ENCODE measurements around the gene CDH16.

Gene CDH16

DNA sequence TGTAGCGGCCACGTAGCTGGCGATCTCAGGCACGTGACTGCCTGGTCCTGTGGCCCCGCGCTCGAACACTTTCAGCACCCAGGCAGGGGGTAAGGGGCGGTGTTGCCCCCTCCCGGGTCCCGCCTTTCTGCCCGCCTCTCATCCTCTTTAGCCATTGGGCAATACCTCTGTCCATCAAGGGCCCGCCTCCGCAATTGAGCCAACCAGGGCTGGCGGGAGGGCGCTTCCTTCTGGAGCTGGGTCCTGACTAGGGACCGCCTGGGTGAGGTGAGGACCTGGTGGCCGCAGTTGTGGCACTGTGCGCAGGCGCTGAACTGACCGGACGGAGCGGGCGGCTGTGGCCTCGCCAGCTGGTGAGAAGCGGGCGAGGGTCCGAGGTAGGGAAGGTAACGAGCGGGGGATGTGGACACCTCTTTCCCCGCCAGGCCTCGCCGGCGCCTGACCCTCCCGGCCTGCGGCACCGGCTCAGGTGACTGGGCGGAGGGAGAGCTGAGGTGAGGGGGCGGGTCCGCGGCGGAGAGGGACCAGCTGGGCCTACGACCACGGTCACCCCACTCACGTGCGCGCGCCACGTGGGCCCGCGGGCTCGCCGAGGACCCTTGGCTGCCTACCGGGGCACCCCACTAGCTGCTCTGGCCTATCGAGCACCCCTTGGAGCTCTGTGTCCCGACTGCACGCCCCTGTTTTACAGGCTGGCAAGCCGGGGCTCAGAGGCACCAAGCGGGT, 38.2 kb downstream of the CDH16 start, which contains the start of gene PDP2 (continued):
- TF ChIP-seq, protein P1, sequence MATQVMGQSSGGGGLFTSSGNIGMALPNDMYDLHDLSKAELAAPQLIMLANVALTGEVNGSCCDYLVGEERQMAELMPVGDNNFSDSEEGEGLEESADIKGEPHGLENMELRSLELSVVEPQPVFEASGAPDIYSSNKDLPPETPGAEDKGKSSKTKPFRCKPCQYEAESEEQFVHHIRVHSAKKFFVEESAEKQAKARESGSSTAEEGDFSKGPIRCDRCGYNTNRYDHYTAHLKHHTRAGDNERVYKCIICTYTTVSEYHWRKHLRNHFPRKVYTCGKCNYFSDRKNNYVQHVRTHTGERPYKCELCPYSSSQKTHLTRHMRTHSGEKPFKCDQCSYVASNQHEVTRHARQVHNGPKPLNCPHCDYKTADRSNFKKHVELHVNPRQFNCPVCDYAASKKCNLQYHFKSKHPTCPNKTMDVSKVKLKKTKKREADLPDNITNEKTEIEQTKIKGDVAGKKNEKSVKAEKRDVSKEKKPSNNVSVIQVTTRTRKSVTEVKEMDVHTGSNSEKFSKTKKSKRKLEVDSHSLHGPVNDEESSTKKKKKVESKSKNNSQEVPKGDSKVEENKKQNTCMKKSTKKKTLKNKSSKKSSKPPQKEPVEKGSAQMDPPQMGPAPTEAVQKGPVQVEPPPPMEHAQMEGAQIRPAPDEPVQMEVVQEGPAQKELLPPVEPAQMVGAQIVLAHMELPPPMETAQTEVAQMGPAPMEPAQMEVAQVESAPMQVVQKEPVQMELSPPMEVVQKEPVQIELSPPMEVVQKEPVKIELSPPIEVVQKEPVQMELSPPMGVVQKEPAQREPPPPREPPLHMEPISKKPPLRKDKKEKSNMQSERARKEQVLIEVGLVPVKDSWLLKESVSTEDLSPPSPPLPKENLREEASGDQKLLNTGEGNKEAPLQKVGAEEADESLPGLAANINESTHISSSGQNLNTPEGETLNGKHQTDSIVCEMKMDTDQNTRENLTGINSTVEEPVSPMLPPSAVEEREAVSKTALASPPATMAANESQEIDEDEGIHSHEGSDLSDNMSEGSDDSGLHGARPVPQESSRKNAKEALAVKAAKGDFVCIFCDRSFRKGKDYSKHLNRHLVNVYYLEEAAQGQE (tag by site-specific recombination; IDR thresholded peaks at IDR 0.05): no peak
- TF ChIP-seq, protein P2, sequence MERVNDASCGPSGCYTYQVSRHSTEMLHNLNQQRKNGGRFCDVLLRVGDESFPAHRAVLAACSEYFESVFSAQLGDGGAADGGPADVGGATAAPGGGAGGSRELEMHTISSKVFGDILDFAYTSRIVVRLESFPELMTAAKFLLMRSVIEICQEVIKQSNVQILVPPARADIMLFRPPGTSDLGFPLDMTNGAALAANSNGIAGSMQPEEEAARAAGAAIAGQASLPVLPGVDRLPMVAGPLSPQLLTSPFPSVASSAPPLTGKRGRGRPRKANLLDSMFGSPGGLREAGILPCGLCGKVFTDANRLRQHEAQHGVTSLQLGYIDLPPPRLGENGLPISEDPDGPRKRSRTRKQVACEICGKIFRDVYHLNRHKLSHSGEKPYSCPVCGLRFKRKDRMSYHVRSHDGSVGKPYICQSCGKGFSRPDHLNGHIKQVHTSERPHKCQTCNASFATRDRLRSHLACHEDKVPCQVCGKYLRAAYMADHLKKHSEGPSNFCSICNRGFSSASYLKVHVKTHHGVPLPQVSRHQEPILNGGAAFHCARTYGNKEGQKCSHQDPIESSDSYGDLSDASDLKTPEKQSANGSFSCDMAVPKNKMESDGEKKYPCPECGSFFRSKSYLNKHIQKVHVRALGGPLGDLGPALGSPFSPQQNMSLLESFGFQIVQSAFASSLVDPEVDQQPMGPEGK (tag by site-specific recombination; IDR thresholded peaks at IDR 0.05): peak; percentile 99
- TF ChIP-seq EGR2 (tag by site-specific recombination; IDR thresholded peaks at IDR 0.05; ENCODE audit: low read depth) (peak; percentile 50), ZBTB21 (tag by site-specific recombination; IDR thresholded peaks at IDR 0.05) (no peak; the same call in 1 of the 2 replicates), ZNF747 (tag by site-specific recombination; IDR thresholded peaks at IDR 0.05) (no peak), ZNF843 (tag by site-specific recombination; IDR thresholded peaks at IDR 0.05) (peak; percentile 25; the same call in 1 of the 2 replicates), ZNF341 (tag by site-specific recombination; IDR thresholded peaks at IDR 0.05; ENCODE audit: low read depth) (no peak; the same call in 1 of the 2 replicates), ZNF324 (tag by site-specific recombination; IDR thresholded peaks at IDR 0.05) (no peak), HOXD13 (CRISPR knock-in tag; IDR thresholded peaks at IDR 0.05; ENCODE audit: borderline replicate concordance) (no peak), ZNF530 (tag by site-specific recombination; IDR thresholded peaks at IDR 0.05; ENCODE audit: low read depth) (no peak), ZNF24 (tag by site-specific recombination; IDR thresholded peaks at IDR 0.05) (no peak; the same call in 1 of the 2 replicates), ZNF366 (tag by site-specific recombination; conservative IDR thresholded peaks at IDR 0.05) (no peak), OSR2 (tag by site-specific recombination; IDR thresholded peaks at IDR 0.05) (no peak), ZXDB (tag by site-specific recombination; IDR thresholded peaks at IDR 0.05) (peak; percentile 81), ZNF501 (tag by site-specific recombination; IDR thresholded peaks at IDR 0.05) (0 out of 2 replicates have a peak, but pooled peaks have one; percentile 58), YY2 (tag by site-specific recombination; IDR thresholded peaks at IDR 0.05) (no peak), TRIM28 (IDR thresholded peaks at IDR 0.05; ENCODE audit: borderline replicate concordance, low read length) (no peak), ZNF416 (tag by site-specific recombination; IDR thresholded peaks at IDR 0.05) (no peak), ZNF2 (tag by site-specific recombination; IDR thresholded peaks at IDR 0.05) (no peak; the same call in 1 of the 2 replicates), ZBTB17 (tag by site-specific recombination; IDR thresholded peaks at IDR 0.05) (no peak), ZSCAN30 (tag by site-specific recombination; IDR thresholded peaks at IDR 0.05) (peak; percentile 64; the same call in 1 of the 2 replicates), ZNF596 (tag by site-specific recombination; IDR thresholded peaks at IDR 0.05) (no peak), ZNF629 (tag by site-specific recombination; IDR thresholded peaks at IDR 0.05) (0 out of 2 replicates have a peak, but pooled peaks have one; percentile 9), SCRT2 (tag by site-specific recombination; IDR thresholded peaks at IDR 0.05) (no peak)
- TF ChIP-seq, protein P3, sequence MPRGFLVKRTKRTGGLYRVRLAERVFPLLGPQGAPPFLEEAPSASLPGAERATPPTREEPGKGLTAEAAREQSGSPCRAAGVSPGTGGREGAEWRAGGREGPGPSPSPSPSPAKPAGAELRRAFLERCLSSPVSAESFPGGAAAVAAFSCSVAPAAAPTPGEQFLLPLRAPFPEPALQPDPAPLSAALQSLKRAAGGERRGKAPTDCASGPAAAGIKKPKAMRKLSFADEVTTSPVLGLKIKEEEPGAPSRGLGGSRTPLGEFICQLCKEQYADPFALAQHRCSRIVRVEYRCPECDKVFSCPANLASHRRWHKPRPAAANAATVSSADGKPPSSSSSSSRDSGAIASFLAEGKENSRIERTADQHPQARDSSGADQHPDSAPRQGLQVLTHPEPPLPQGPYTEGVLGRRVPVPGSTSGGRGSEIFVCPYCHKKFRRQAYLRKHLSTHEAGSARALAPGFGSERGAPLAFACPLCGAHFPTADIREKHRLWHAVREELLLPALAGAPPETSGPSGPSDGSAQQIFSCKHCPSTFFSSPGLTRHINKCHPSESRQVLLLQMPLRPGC (tag by site-specific recombination; IDR thresholded peaks at IDR 0.05): 0 out of 2 replicates have a peak, but pooled peaks have one; percentile 2
- TF ChIP-seq, protein P4, sequence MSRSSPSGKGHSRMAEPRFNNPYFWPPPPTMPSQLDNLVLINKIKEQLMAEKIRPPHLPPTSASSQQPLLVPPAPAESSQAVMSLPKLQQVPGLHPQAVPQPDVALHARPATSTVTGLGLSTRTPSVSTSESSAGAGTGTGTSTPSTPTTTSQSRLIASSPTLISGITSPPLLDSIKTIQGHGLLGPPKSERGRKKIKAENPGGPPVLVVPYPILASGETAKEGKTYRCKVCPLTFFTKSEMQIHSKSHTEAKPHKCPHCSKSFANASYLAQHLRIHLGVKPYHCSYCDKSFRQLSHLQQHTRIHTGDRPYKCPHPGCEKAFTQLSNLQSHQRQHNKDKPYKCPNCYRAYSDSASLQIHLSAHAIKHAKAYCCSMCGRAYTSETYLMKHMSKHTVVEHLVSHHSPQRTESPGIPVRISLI (tag by site-specific recombination; IDR thresholded peaks at IDR 0.05): no peak
- TF ChIP-seq, protein P5, sequence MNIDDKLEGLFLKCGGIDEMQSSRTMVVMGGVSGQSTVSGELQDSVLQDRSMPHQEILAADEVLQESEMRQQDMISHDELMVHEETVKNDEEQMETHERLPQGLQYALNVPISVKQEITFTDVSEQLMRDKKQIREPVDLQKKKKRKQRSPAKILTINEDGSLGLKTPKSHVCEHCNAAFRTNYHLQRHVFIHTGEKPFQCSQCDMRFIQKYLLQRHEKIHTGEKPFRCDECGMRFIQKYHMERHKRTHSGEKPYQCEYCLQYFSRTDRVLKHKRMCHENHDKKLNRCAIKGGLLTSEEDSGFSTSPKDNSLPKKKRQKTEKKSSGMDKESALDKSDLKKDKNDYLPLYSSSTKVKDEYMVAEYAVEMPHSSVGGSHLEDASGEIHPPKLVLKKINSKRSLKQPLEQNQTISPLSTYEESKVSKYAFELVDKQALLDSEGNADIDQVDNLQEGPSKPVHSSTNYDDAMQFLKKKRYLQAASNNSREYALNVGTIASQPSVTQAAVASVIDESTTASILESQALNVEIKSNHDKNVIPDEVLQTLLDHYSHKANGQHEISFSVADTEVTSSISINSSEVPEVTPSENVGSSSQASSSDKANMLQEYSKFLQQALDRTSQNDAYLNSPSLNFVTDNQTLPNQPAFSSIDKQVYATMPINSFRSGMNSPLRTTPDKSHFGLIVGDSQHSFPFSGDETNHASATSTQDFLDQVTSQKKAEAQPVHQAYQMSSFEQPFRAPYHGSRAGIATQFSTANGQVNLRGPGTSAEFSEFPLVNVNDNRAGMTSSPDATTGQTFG (tag by site-specific recombination; IDR thresholded peaks at IDR 0.05; ENCODE audit: borderline replicate concordance): no peak
- TF ChIP-seq, protein P6, sequence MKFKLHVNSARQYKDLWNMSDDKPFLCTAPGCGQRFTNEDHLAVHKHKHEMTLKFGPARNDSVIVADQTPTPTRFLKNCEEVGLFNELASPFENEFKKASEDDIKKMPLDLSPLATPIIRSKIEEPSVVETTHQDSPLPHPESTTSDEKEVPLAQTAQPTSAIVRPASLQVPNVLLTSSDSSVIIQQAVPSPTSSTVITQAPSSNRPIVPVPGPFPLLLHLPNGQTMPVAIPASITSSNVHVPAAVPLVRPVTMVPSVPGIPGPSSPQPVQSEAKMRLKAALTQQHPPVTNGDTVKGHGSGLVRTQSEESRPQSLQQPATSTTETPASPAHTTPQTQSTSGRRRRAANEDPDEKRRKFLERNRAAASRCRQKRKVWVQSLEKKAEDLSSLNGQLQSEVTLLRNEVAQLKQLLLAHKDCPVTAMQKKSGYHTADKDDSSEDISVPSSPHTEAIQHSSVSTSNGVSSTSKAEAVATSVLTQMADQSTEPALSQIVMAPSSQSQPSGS (tag by site-specific recombination; IDR thresholded peaks at IDR 0.05; ENCODE audit: low read depth): no peak

Data from HEK293 (cell line).